ENCODE data around the gene RBM19.
"Not testable (repeated sequence)": the region's sequence is repeated elsewhere in the genome, so short reads cannot be mapped to it uniquely, and the experiment has no call there.

Gene RBM19

GRCh38 chr12:113909776-113910420 is 56.2 kb downstream of the RBM19 start:
- Histone ChIP-seq H3K9me3 (ENCODE audit: insufficient read depth, low read depth, low read length) (no peaks in the 10 kb centered on the region), H3K36me3 (ENCODE audit: insufficient read depth, low read length) (peaks cover 54% of the 10 kb centered on the region), H3K4me1 (ENCODE audit: insufficient read depth, low read length) (peaks cover 7% of the 10 kb centered on the region; the same call in 1 of the 2 replicates), H3K27me3 (ENCODE audit: insufficient read depth, low read length) (no peaks in the 10 kb centered on the region), H3K9ac (ENCODE audit: low read depth, low read length) (no peak overlapping the region), H3K27ac (ENCODE audit: low read depth, low read length) (no peak overlapping the region), H3K4me3 (ENCODE audit: low read length) (no peak overlapping the region)
- 97% methylated on average over 13 of the region's 13 CpGs for WGBS

GRCh38 chr12:113908584-113909100 is 57.5 kb downstream of the RBM19 start:
- peaks cover 7% of the 10 kb centered on the region; the same call in 1 of the 2 replicates for H3K4me1 ChIP-seq (ENCODE audit: insufficient read depth, low read length)
- no peaks in the 10 kb centered on the region for H3K9me3 ChIP-seq (ENCODE audit: insufficient read depth, low read depth, low read length)
- H3K36me3 ChIP-seq (ENCODE audit: insufficient read depth, low read length) = peaks cover 47% of the 10 kb centered on the region
- no peak overlapping the region for H3K4me3 ChIP-seq (ENCODE audit: low read length)
- WGBS = 91% methylated on average over 6 of the region's 6 CpGs
- no peaks in the 10 kb centered on the region for H3K27me3 ChIP-seq (ENCODE audit: insufficient read depth, low read length)
- no peak overlapping the region for H3K9ac ChIP-seq (ENCODE audit: low read depth, low read length)
- H3K27ac ChIP-seq (ENCODE audit: low read depth, low read length) = no peak overlapping the region

- H3K27ac ChIP-seq (ENCODE audit: low read depth, low read length) = no peak overlapping the region
- no peaks in the 10 kb centered on the region for H3K27me3 ChIP-seq (ENCODE audit: insufficient read depth, low read length)
- H3K36me3 ChIP-seq (ENCODE audit: insufficient read depth, low read length) = peaks cover 57% of the 10 kb centered on the region
- no peaks in the 10 kb centered on the region for H3K4me1 ChIP-seq (ENCODE audit: insufficient read depth, low read length)
- WGBS = 97% methylated on average over 11 of the region's 11 CpGs
- no peak overlapping the region for H3K9ac ChIP-seq (ENCODE audit: low read depth, low read length)
- no peak overlapping the region for H3K4me3 ChIP-seq (ENCODE audit: low read length)
- no peaks in the 10 kb centered on the region for H3K9me3 ChIP-seq (ENCODE audit: insufficient read depth, low read depth, low read length)
Observed at GRCh38 chr12:113907446-113908180, 58.5 kb downstream of the RBM19 start.

GRCh38 chr12:113906411-113907200 is 59.5 kb downstream of the RBM19 start:
- Histone ChIP-seq H3K4me1 (ENCODE audit: insufficient read depth, low read length) (no peaks in the 10 kb centered on the region), H3K27me3 (ENCODE audit: insufficient read depth, low read length) (no peaks in the 10 kb centered on the region), H3K36me3 (ENCODE audit: insufficient read depth, low read length) (peaks cover 54% of the 10 kb centered on the region), H3K27ac (ENCODE audit: low read depth, low read length) (no peak overlapping the region), H3K9ac (ENCODE audit: low read depth, low read length) (no peak overlapping the region), H3K4me3 (ENCODE audit: low read length) (no peak overlapping the region), H3K9me3 (ENCODE audit: insufficient read depth, low read depth, low read length) (no peaks in the 10 kb centered on the region)
- WGBS = 94% methylated on average over 19 of the region's 19 CpGs

- WGBS = 75% methylated on average over 4 of the region's 4 CpGs
Observed at GRCh38 chr12:113905829-113906228, 60.3 kb downstream of the RBM19 start.

GRCh38 chr12:113903381-113903863 is 62.7 kb downstream of the RBM19 start:
- Histone ChIP-seq H3K27ac (ENCODE audit: low read depth, low read length) (no peak overlapping the region), H3K4me1 (ENCODE audit: insufficient read depth, low read length) (peaks cover 15% of the 10 kb centered on the region), H3K9me3 (ENCODE audit: insufficient read depth, low read depth, low read length) (no peaks in the 10 kb centered on the region)

More at GRCh38 chr12:113905829-113906228, 60.3 kb downstream of the RBM19 start:
- Histone ChIP-seq H3K36me3 (ENCODE audit: insufficient read depth, low read length) (peaks cover 46% of the 10 kb centered on the region), H3K4me3 (ENCODE audit: low read length) (no peak overlapping the region), H3K27me3 (ENCODE audit: insufficient read depth, low read length) (no peaks in the 10 kb centered on the region), H3K4me1 (ENCODE audit: insufficient read depth, low read length) (no peaks in the 10 kb centered on the region), H3K9ac (ENCODE audit: low read depth, low read length) (no peak overlapping the region), H3K27ac (ENCODE audit: low read depth, low read length) (no peak overlapping the region), H3K9me3 (ENCODE audit: insufficient read depth, low read depth, low read length) (no peaks in the 10 kb centered on the region)

GRCh38 chr12:113901319-113901718 is 64.8 kb downstream of the RBM19 start:
- H3K9me3 ChIP-seq (ENCODE audit: insufficient read depth, low read depth, low read length) = not testable (repeated sequence)
- peaks cover 23% of the 10 kb centered on the region for H3K36me3 ChIP-seq (ENCODE audit: insufficient read depth, low read length)
- WGBS = 97% methylated on average over 6 of the region's 6 CpGs

More at GRCh38 chr12:113903381-113903863, 62.7 kb downstream of the RBM19 start:
- WGBS = 95% methylated on average over 4 of the region's 4 CpGs
- Histone ChIP-seq H3K27me3 (ENCODE audit: insufficient read depth, low read length) (no peaks in the 10 kb centered on the region), H3K36me3 (ENCODE audit: insufficient read depth, low read length) (peaks cover 29% of the 10 kb centered on the region), H3K4me3 (ENCODE audit: low read length) (no peak overlapping the region), H3K9ac (ENCODE audit: low read depth, low read length) (no peak overlapping the region)

GRCh38 chr12:113900716-113901115 is 65.4 kb downstream of the RBM19 start:
- no peak overlapping the region; the same call in 1 of the 2 replicates for H3K27ac ChIP-seq (ENCODE audit: low read depth, low read length)

More at GRCh38 chr12:113901319-113901718, 64.8 kb downstream of the RBM19 start:
- H3K4me1 ChIP-seq (ENCODE audit: insufficient read depth, low read length) = peaks cover 16% of the 10 kb centered on the region
- H3K9ac ChIP-seq (ENCODE audit: low read depth, low read length); H3K4me3 ChIP-seq (ENCODE audit: low read length); H3K27me3 ChIP-seq (ENCODE audit: insufficient read depth, low read length); H3K27ac ChIP-seq (ENCODE audit: low read depth, low read length): not testable (repeated sequence)

GRCh38 chr12:113899561-113900471 is 66.3 kb downstream of the RBM19 start:
- peak overlapping the region; percentile 58 for H3K27ac ChIP-seq (ENCODE audit: low read depth, low read length)
- 68% methylated on average over 32 of the region's 32 CpGs for WGBS
- H3K9ac ChIP-seq (ENCODE audit: low read depth, low read length) = peak overlapping the region; percentile 47; the same call in 1 of the 2 replicates
- H3K27me3 ChIP-seq (ENCODE audit: insufficient read depth, low read length) = no peaks in the 10 kb centered on the region
- peaks cover 22% of the 10 kb centered on the region for H3K4me1 ChIP-seq (ENCODE audit: insufficient read depth, low read length)
- H3K4me3 ChIP-seq (ENCODE audit: low read length) = no peak overlapping the region
- peaks cover 16% of the 10 kb centered on the region for H3K36me3 ChIP-seq (ENCODE audit: insufficient read depth, low read length)
- H3K9me3 ChIP-seq (ENCODE audit: insufficient read depth, low read depth, low read length) = no peaks in the 10 kb centered on the region

More at GRCh38 chr12:113900716-113901115, 65.4 kb downstream of the RBM19 start:
- Histone ChIP-seq H3K36me3 (ENCODE audit: insufficient read depth, low read length) (peaks cover 17% of the 10 kb centered on the region), H3K9me3 (ENCODE audit: insufficient read depth, low read depth, low read length) (no peaks in the 10 kb centered on the region), H3K27me3 (ENCODE audit: insufficient read depth, low read length) (no peaks in the 10 kb centered on the region), H3K9ac (ENCODE audit: low read depth, low read length) (no peak overlapping the region), H3K4me1 (ENCODE audit: insufficient read depth, low read length) (peaks cover 22% of the 10 kb centered on the region), H3K4me3 (ENCODE audit: low read length) (no peak overlapping the region)
- 92% methylated on average over 2 of the region's 2 CpGs for WGBS

GRCh38 chr12:113899042-113899560 is 67.0 kb downstream of the RBM19 start:
- Histone ChIP-seq H3K4me1 (ENCODE audit: insufficient read depth, low read length) (peaks cover 22% of the 10 kb centered on the region), H3K27ac (ENCODE audit: low read depth, low read length) (peak overlapping the region; percentile 58; the same call in 1 of the 2 replicates), H3K27me3 (ENCODE audit: insufficient read depth, low read length) (no peaks in the 10 kb centered on the region), H3K9me3 (ENCODE audit: insufficient read depth, low read depth, low read length) (no peaks in the 10 kb centered on the region), H3K36me3 (ENCODE audit: insufficient read depth, low read length) (peaks cover 12% of the 10 kb centered on the region), H3K4me3 (ENCODE audit: low read length) (no peak overlapping the region), H3K9ac (ENCODE audit: low read depth, low read length) (peak overlapping the region; percentile 47; the same call in 1 of the 2 replicates)
- WGBS = 87% methylated on average over 6 of the region's 6 CpGs
